Loucy (cell line): ENCODE results near the gene SYNRG.

Source experiments
- H2AFZ ChIP-seq: fragments of 200-600 bp; sonication (generic); 2 replicates; pipeline ENCODE4 v1.6.0; 2016; ENCODE audit warnings: antibody characterized with exemption, mild to moderate bottlenecking, low read length, moderate library complexity
- H3F3A ChIP-seq: fragments of 200-600 bp; 2 replicates; pipeline ENCODE4 v1.6.0; 2016; ENCODE audit warnings: antibody characterized with exemption, low read depth, mild to moderate bottlenecking
- H3K27me3 ChIP-seq: fragments of 200-600 bp; sonication (generic); 2 replicates; pipeline ENCODE4 v1.6.1; 2014; ENCODE audit warnings: low read length, mild to moderate bottlenecking; ENCODE audit not compliant: insufficient read depth, poor library complexity, severe bottlenecking
- H3K36me3 ChIP-seq: fragments of 200-600 bp; sonication (generic); 2 replicates; pipeline ENCODE4 v1.6.1; 2016; ENCODE audit warnings: low read length; ENCODE audit not compliant: insufficient read depth
- H3K4me1 ChIP-seq: fragments of 200-600 bp; sonication (generic); 2 replicates; pipeline ENCODE4 v1.5.1; 2014; ENCODE audit warnings: low read length, mild to moderate bottlenecking; ENCODE audit not compliant: insufficient read depth, poor library complexity, severe bottlenecking
- H3K4me2 ChIP-seq: fragments of 200-600 bp; sonication (generic); 2 replicates; pipeline ENCODE4 v1.6.0; 2014; ENCODE audit warnings: antibody characterized with exemption, low read length, low read depth, mild to moderate bottlenecking; ENCODE audit not compliant: poor library complexity, severe bottlenecking
- H3K4me3 ChIP-seq: fragments of 200-600 bp; sonication (generic); 2 replicates; pipeline ENCODE4 v1.5.1; 2014; ENCODE audit warnings: low read length, mild to moderate bottlenecking, mixed read lengths; ENCODE audit not compliant: poor library complexity, severe bottlenecking
- H3K79me2 ChIP-seq: fragments of 200-600 bp; sonication (generic); 2 replicates; pipeline ENCODE4 v1.6.1; 2014; ENCODE audit warnings: low read length; ENCODE audit not compliant: insufficient read depth
- H3K9ac ChIP-seq: fragments of 200-600 bp; sonication (generic); 2 replicates; pipeline ENCODE4 v1.6.0; 2014; ENCODE audit warnings: mild to moderate bottlenecking, low read depth, low read length, moderate library complexity; ENCODE audit not compliant: poor library complexity, severe bottlenecking
- H3K9me2 ChIP-seq: fragments of 200-600 bp; sonication (generic); replicated peaks from 2 replicates; pipeline ENCODE4 v1.6.1; 2016; ENCODE audit warnings: low read depth, low read length, mixed read lengths
- H3K9me3 ChIP-seq: fragments of 200-600 bp; sonication (generic); 2 replicates; pipeline ENCODE4 v1.6.1; 2014; ENCODE audit warnings: mild to moderate bottlenecking, antibody characterized with exemption, low read length, low read depth; ENCODE audit not compliant: insufficient read depth
- H4K20me1 ChIP-seq: fragments of 200-600 bp; sonication (generic); 2 replicates; pipeline ENCODE4 v1.6.0; 2014; ENCODE audit warnings: antibody characterized with exemption, low read length, mild to moderate bottlenecking; ENCODE audit not compliant: insufficient read depth, poor library complexity, severe bottlenecking
- EZH2phosphoT487 ChIP-seq: fragments of 200-600 bp; IDR thresholded peaks from 2 replicates; pipeline ENCODE4 v1.6.1; 2018; ENCODE audit warnings: antibody characterized with exemption, mild to moderate bottlenecking, moderate library complexity, borderline replicate concordance
- TF ChIP-seq, protein P1 (sequence below): fragments of 200-600 bp; sonication (generic); conservative IDR thresholded peaks from 2 replicates; pipeline ENCODE4 v1.5.1; 2014; ENCODE audit warnings: mild to moderate bottlenecking, antibody characterized with exemption, low read length

SYNRG gene

GRCh38 chr17:37530420-37530819 is 78.8 kb downstream of the SYNRG start:
- Histone ChIP-seq H3K4me3 (no peak overlapping the region), H3K9ac (no peak overlapping the region), H3K79me2 (no peaks in the 10 kb centered on the region), H3K4me1 (no peaks in the 10 kb centered on the region), H3K9me2 (no peaks in the 10 kb centered on the region), H3K27me3 (no peaks in the 10 kb centered on the region), H3K36me3 (peaks cover 60% of the 10 kb centered on the region; the same call in 1 of the 2 replicates), H2AFZ (no peak overlapping the region), H3K4me2 (no peak overlapping the region), H3F3A (no peaks in the 10 kb centered on the region), H3K9me3 (no peaks in the 10 kb centered on the region), H4K20me1 (no peaks in the 10 kb centered on the region)
- no peak for TF ChIP-seq EZH2phosphoT487
- TF ChIP-seq, protein P1, sequence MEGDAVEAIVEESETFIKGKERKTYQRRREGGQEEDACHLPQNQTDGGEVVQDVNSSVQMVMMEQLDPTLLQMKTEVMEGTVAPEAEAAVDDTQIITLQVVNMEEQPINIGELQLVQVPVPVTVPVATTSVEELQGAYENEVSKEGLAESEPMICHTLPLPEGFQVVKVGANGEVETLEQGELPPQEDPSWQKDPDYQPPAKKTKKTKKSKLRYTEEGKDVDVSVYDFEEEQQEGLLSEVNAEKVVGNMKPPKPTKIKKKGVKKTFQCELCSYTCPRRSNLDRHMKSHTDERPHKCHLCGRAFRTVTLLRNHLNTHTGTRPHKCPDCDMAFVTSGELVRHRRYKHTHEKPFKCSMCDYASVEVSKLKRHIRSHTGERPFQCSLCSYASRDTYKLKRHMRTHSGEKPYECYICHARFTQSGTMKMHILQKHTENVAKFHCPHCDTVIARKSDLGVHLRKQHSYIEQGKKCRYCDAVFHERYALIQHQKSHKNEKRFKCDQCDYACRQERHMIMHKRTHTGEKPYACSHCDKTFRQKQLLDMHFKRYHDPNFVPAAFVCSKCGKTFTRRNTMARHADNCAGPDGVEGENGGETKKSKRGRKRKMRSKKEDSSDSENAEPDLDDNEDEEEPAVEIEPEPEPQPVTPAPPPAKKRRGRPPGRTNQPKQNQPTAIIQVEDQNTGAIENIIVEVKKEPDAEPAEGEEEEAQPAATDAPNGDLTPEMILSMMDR = no peak

GRCh38 chr17:37527249-37527851 is 81.9 kb downstream of the SYNRG start:
- Histone ChIP-seq H3K9me2 (no peaks in the 10 kb centered on the region), H4K20me1 (no peaks in the 10 kb centered on the region), H3K4me1 (no peaks in the 10 kb centered on the region), H3K9ac (no peak overlapping the region), H3K4me2 (no peak overlapping the region), H3K4me3 (no peak overlapping the region), H3K9me3 (no peaks in the 10 kb centered on the region), H3K36me3 (peaks cover 61% of the 10 kb centered on the region; the same call in 1 of the 2 replicates), H3K27me3 (no peaks in the 10 kb centered on the region), H3K79me2 (no peaks in the 10 kb centered on the region), H3F3A (no peaks in the 10 kb centered on the region), H2AFZ (no peak overlapping the region)
- no peak for TF ChIP-seq EZH2phosphoT487
- TF ChIP-seq, protein P1 = peak; percentile 85

DNA sequence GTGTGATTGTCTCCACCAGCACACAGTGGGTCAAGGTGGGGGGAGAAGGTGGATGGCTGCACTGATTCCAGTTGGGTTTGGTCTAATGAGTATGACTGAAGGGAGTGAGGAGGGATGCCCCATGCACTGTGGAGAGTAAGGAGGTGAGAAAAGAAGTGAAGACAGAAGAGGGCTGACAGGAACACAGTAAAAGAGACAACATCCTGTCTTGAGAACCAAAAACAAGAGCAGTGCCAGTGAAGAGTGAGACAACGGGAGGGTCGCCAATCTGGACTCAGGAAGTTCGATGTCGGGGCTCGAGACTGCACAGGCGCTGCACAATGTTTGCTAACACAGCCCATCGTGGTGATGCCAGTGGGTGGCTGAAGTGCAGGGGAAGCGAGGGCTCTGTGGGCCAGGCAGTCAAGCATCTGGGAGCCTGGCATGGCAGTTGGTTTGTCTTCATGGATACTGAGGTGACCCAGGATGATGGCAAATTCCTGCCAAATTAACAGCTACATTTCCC is 85.5 kb downstream of the SYNRG start:
- Histone ChIP-seq H3K79me2 (no peaks in the 10 kb centered on the region), H3K27me3 (no peaks in the 10 kb centered on the region), H3K4me2 (no peak overlapping the region), H3K4me1 (peaks cover 20% of the 10 kb centered on the region), H2AFZ (no peak overlapping the region), H3K9me2 (no peaks in the 10 kb centered on the region), H3K9ac (no peak overlapping the region), H3K36me3 (peaks cover 38% of the 10 kb centered on the region; the same call in 1 of the 2 replicates), H4K20me1 (peaks cover 4% of the 10 kb centered on the region), H3F3A (peaks cover 10% of the 10 kb centered on the region), H3K9me3 (no peaks in the 10 kb centered on the region), H3K4me3 (no peak overlapping the region)
- TF ChIP-seq EZH2phosphoT487 = no peak
- TF ChIP-seq, protein P1 = no peak
